ENCODE data around the gene CCDC69.
A peak's percentile ranks its signal among the peaks of the same experiment; 100 is the strongest.

The CCDC69 gene

DNA sequence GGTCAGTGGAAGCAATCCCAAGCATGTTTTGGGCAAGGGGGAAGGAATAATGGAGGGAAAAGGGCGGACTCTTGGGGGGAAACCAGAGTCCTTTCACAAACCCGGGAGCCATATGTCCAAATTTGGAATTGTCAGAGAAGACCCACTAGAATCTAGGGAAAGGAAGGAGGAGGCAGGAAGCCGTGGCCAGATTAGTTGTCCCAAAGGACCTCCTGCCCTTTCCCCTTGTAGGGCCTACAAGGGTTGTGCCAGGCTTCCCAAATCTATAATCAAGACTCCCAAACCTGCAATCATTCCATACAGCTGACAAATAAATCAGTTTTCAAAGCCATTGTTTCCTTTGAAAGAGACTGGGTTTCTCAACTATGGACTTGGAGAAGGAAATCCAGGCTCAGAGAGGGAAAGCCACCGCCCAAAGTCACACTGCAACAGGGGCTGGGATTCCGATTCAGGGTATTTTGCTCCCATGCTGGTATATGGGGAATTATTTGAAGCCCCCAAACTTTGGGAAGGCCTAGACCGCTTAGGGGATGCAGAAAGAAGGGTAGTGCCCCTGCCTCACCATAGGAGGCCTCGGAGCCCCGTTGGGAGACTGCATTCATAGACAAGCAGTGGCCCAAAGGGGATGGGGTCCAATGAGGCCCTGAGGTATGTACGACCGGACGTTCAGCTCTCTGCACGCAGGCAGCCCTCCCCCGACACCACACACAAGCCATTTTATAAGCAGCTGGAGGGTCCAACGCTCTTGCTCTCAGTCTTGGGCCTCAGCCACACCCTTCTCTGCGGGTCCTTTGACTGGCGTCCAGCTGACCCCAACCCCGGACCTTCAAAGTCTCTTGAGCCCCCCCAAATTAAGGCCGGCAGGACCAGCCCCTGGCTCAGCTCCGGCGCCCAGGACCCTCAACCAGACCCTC lies 67.1 kb downstream of the CCDC69 start:
- Histone ChIP-seq H3K36me3 (ENCODE audit: control insufficient read depth in 2 of 2, insufficient read depth in 2 of 2, low read length in 2 of 2) (no peaks in the 10 kb centered on the region), H3K4me1 (ENCODE audit: control insufficient read depth in 2 of 2, insufficient read depth in 2 of 2, low read length in 2 of 2) (peaks cover 13 to 24% of the 10 kb centered on the region in 2 donors), H3K9me3 (ENCODE audit: control insufficient read depth in 2 of 2, low read length in 2 of 2) (no peaks in the 10 kb centered on the region), H3K9ac (ENCODE audit: low read depth in 1 of 2, low read length in 2 of 2) (peak overlapping the region; percentile 56 to 78), H3K4me3 (ENCODE audit: low read length in 2 of 2) (peak overlapping the region; percentile 66 to 83), H3K27ac (ENCODE audit: low read depth in 2 of 2, low read length in 2 of 2) (peak overlapping the region; percentile 63 to 90), H3K27me3 (ENCODE audit: control insufficient read depth in 2 of 2, insufficient read depth in 2 of 2, low read length in 2 of 2) (no peaks in the 10 kb centered on the region)

DNA sequence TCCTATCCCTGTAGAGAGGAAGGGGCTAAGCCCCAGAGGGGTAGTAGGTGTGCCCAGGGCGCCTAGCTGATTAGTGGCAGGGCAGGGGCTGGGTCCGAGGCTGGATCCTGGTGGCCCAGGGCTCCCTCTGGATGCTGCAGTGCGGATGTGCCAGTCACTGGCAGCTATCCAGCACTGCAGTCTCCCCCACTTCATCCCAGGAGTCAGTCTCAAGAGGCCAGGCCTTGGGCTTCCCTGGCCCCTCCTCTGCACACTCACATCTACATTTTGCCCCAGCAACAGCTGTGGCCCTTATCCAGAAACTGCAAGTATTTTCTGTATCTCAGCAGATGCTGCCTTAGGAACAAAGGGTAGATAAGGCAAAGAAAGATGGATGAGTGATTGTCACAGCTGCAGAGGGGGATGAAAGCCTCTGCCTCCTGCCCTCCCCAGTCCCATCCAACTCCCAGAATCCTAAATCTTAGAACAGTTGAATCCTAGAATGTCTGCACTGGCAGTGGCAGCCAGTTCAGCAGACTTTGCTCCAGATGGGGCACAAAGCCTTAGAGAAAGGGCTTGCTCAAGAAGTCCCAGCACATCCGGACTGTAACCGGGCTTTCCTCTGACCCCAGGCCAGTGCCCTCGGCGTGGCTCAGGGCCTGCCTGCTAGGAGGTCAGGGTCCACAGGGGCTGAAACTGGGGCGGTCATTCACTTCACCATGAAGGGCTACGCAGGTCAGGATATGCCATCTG lies 68.0 kb downstream of the CCDC69 start:
- Histone ChIP-seq H3K9me3 (ENCODE audit: control insufficient read depth in 2 of 2, low read length in 2 of 2) (no peaks in the 10 kb centered on the region), H3K36me3 (ENCODE audit: control insufficient read depth in 2 of 2, insufficient read depth in 2 of 2, low read length in 2 of 2) (no peaks in the 10 kb centered on the region), H3K4me1 (ENCODE audit: control insufficient read depth in 2 of 2, insufficient read depth in 2 of 2, low read length in 2 of 2) (peaks cover 22 to 32% of the 10 kb centered on the region in 2 donors), H3K9ac (ENCODE audit: low read depth in 1 of 2, low read length in 2 of 2) (peak overlapping the region; percentile 56 to 78), H3K27ac (ENCODE audit: low read depth in 2 of 2, low read length in 2 of 2) (peak overlapping the region; percentile 63 to 90), H3K4me3 (ENCODE audit: low read length in 2 of 2) (peak overlapping the region; percentile 66 to 83), H3K27me3 (ENCODE audit: control insufficient read depth in 2 of 2, insufficient read depth in 2 of 2, low read length in 2 of 2) (no peaks in the 10 kb centered on the region)

DNA sequence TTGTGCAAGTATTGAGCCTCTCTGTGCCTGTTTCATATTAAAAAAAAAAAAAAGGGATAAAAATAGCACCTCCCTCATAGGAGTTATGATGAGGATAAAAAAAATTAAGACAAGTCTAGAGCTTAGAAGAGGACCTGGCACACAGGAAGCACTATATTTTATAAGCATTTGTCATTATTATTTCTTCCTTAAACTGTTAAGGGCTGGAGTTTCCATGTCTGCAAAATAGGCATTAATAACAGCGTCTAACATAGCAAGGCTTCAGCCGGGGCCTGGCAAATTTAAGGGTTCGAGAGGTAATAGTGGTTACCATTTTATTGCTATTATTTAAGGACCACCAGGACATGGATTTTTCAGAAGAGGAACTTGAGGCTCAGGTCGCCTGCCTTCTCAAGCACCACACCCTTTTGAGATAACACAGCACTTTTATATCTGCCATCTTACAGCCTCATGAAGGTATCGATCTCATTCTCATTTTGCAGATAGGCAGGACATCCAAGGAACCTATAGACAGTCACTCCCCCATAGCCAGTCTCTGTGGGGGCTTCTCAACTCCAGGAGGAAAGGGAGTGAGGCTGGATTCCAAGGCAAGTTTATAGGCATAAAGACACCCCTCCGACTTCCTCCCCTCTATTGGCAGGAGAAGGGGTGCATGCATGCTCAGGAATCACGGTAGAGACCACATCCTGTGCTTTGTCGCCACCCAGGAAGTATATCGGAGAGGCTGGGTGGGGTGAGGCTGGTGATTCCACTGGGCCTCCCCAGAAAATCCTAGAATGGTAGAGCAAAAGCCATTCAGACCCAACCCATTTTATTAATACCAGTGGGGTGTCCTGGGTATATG lies 68.7 kb downstream of the CCDC69 start:
- Histone ChIP-seq H3K27ac (ENCODE audit: low read depth in 2 of 2, low read length in 2 of 2) (peak overlapping the region; percentile 63 to 90), H3K4me1 (ENCODE audit: control insufficient read depth in 2 of 2, insufficient read depth in 2 of 2, low read length in 2 of 2) (peaks cover 29 to 39% of the 10 kb centered on the region in 2 donors), H3K27me3 (ENCODE audit: control insufficient read depth in 2 of 2, insufficient read depth in 2 of 2, low read length in 2 of 2) (no peaks in the 10 kb centered on the region), H3K9me3 (ENCODE audit: control insufficient read depth in 2 of 2, low read length in 2 of 2) (no peaks in the 10 kb centered on the region), H3K36me3 (ENCODE audit: control insufficient read depth in 2 of 2, insufficient read depth in 2 of 2, low read length in 2 of 2) (no peaks in the 10 kb centered on the region), H3K4me3 (ENCODE audit: low read length in 2 of 2) (peak overlapping the region; percentile 20 to 83), H3K9ac (ENCODE audit: low read depth in 1 of 2, low read length in 2 of 2) (peak overlapping the region; percentile 36 to 49)

DNA sequence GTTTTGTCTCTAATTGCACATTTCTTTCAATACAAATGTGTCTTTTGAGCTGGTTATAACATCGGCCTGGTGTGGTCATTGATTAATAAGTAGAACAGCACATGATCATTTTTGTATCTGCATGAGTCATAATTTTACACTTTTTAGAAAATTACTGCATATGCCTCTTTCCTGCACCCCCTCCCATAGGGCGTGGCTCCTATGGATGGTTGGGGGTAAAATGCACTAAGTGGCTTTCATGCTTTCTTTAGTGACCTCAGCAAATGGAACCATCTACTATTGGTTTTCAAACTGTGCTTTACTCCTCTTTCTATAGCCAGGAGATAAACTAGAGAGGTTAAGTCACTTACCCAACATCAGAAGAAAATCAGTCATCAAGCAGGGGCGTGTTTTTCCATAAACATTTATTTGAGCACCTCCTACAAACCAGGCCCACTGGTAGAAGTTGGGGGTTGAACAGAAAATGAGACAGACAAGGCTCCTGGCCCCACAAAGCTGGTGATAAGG lies 70.1 kb downstream of the CCDC69 start:
- no peak overlapping the region for H3K27ac ChIP-seq (ENCODE audit: low read depth in 2 of 2, low read length in 2 of 2)
- H3K4me1 ChIP-seq (ENCODE audit: control insufficient read depth in 2 of 2, insufficient read depth in 2 of 2, low read length in 2 of 2) = peaks cover 31 to 42% of the 10 kb centered on the region in 2 donors
- no peaks in the 10 kb centered on the region for H3K36me3 ChIP-seq (ENCODE audit: control insufficient read depth in 2 of 2, insufficient read depth in 2 of 2, low read length in 2 of 2)
- H3K9me3 ChIP-seq (ENCODE audit: control insufficient read depth in 2 of 2, low read length in 2 of 2) = no peaks in the 10 kb centered on the region
- H3K27me3 ChIP-seq (ENCODE audit: control insufficient read depth in 2 of 2, insufficient read depth in 2 of 2, low read length in 2 of 2) = no peaks in the 10 kb centered on the region
- H3K4me3 ChIP-seq (ENCODE audit: low read length in 2 of 2) = no peak overlapping the region
- no peak overlapping the region for H3K9ac ChIP-seq (ENCODE audit: low read depth in 1 of 2, low read length in 2 of 2)

DNA sequence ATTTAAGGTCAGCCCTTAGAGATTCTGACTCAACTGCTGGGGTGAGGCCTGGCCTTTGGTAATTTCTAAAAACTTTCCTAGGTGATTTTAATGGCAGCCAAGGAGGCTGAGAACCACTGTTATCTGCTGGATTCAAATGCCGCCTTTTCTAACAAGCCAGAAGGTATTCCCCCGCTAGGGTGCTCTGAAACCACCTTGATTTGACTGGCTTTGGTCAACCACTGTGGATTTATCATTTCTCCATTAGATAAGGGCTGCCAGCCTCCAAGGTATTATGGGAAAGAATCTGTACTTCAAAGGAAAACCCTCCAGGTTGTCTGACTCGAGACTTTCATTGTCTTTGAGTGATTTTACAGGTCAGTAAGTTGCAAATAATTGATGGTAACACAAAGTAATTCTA lies 70.6 kb downstream of the CCDC69 start:
- no peaks in the 10 kb centered on the region for H3K9me3 ChIP-seq (ENCODE audit: control insufficient read depth in 2 of 2, low read length in 2 of 2)
- no peaks in the 10 kb centered on the region for H3K36me3 ChIP-seq (ENCODE audit: control insufficient read depth in 2 of 2, insufficient read depth in 2 of 2, low read length in 2 of 2)
- no peak overlapping the region for H3K4me3 ChIP-seq (ENCODE audit: low read length in 2 of 2)
- no peak overlapping the region for H3K27ac ChIP-seq (ENCODE audit: low read depth in 2 of 2, low read length in 2 of 2)
- no peaks in the 10 kb centered on the region for H3K27me3 ChIP-seq (ENCODE audit: control insufficient read depth in 2 of 2, insufficient read depth in 2 of 2, low read length in 2 of 2)
- H3K4me1 ChIP-seq (ENCODE audit: control insufficient read depth in 2 of 2, insufficient read depth in 2 of 2, low read length in 2 of 2) = peaks cover 31 to 40% of the 10 kb centered on the region in 2 donors
- H3K9ac ChIP-seq (ENCODE audit: low read depth in 1 of 2, low read length in 2 of 2) = no peak overlapping the region

DNA sequence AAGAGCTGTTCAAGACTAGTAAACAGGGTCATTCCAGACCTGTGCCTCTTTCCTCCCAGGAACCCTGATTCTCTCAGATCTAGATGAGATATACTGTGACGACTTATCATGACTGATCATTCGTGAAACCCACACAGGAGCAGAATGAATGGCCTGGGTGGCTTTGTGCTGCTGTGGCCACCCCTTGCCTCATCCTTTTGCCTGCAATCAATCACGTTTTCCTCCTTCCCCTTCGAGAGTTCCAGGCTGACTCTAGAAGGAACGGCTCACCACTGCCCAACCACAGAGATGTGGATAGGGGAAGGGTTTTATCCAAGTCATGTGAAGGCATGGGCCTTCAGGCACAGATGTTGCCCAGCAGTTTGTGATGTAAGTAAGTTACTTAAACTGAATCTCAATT lies 72.1 kb downstream of the CCDC69 start:
- Histone ChIP-seq H3K9ac (ENCODE audit: low read depth in 1 of 2, low read length in 2 of 2) (no peak overlapping the region), H3K4me1 (ENCODE audit: control insufficient read depth in 2 of 2, insufficient read depth in 2 of 2, low read length in 2 of 2) (peaks cover 31 to 40% of the 10 kb centered on the region in 2 donors), H3K36me3 (ENCODE audit: control insufficient read depth in 2 of 2, insufficient read depth in 2 of 2, low read length in 2 of 2) (peaks cover 3 to 5% of the 10 kb centered on the region in 2 donors), H3K27ac (ENCODE audit: low read depth in 2 of 2, low read length in 2 of 2) (peak overlapping the region; percentile 56 to 73), H3K9me3 (ENCODE audit: control insufficient read depth in 2 of 2, low read length in 2 of 2) (no peaks in the 10 kb centered on the region), H3K27me3 (ENCODE audit: control insufficient read depth in 2 of 2, insufficient read depth in 2 of 2, low read length in 2 of 2) (no peaks in the 10 kb centered on the region), H3K4me3 (ENCODE audit: low read length in 2 of 2) (no peak overlapping the region)

DNA sequence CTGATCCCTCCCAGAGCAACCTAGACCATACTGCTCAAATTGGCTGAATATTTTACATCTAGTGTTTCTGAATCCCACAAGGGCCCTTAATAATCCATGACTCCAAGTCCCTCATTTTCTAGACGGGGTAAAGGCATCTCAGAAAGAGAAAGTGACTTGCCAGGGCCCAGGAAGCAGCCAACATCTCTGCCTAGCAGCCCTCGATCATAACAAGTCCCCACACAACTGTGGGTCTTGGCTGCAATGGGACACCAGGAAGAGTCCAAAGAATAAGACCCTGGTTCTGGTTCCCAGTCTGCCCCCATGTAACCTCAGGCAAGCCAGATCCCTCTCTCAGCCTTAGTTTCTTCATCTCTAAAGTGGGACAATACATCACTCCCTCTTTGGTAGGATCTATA lies 72.6 kb downstream of the CCDC69 start:
- H3K4me3 ChIP-seq (ENCODE audit: low read length in 2 of 2) = no peak overlapping the region
- peaks cover 3 to 5% of the 10 kb centered on the region in 2 donors for H3K36me3 ChIP-seq (ENCODE audit: control insufficient read depth in 2 of 2, insufficient read depth in 2 of 2, low read length in 2 of 2)
- H3K27ac ChIP-seq (ENCODE audit: low read depth in 2 of 2, low read length in 2 of 2) = peak overlapping the region; percentile 56 to 73
- peaks cover 29 to 39% of the 10 kb centered on the region in 2 donors for H3K4me1 ChIP-seq (ENCODE audit: control insufficient read depth in 2 of 2, insufficient read depth in 2 of 2, low read length in 2 of 2)
- no peaks in the 10 kb centered on the region for H3K27me3 ChIP-seq (ENCODE audit: control insufficient read depth in 2 of 2, insufficient read depth in 2 of 2, low read length in 2 of 2)
- no peak overlapping the region for H3K9ac ChIP-seq (ENCODE audit: low read depth in 1 of 2, low read length in 2 of 2)
- H3K9me3 ChIP-seq (ENCODE audit: control insufficient read depth in 2 of 2, low read length in 2 of 2) = no peaks in the 10 kb centered on the region

DNA sequence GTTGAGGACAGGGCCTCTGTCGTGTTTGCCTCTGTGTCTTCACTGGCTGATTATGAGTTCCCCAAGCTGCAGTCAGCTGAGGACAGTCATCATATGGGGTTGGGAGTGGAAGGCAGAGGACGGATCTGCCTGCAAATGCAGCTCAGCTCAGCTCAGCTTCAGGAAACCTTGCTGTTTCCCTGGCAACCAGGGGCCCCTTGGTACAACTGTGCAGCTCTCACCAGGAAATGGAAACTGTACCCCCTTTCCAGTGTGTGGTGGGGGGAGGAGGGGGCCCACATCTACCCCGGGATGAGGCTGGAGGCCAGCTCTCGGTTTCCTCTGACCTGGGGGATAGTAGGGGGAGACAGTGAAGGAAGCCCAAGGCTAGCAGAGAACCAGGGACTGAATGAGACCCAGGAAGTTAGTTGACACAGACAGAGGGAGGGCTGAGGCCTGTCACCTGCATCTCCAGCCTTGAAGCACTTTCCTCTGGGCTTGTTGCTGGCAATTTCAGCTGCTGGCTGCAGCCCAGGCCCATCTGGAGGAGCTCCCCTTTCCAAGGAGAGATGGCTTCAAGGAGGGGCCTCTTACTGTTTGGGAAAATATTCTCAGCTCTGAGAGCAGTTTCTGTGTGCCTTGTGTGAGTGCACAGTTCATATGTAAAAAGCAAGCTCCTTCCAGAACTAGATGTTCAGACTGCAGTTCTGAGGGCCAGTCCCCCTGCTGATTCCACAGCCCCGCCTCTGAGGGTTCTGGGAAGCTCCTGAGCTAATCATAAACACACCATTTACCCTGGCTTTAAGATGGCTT lies 73.2 kb downstream of the CCDC69 start:
- peaks cover 28 to 37% of the 10 kb centered on the region in 2 donors for H3K4me1 ChIP-seq (ENCODE audit: control insufficient read depth in 2 of 2, insufficient read depth in 2 of 2, low read length in 2 of 2)
- no peaks in the 10 kb centered on the region for H3K27me3 ChIP-seq (ENCODE audit: control insufficient read depth in 2 of 2, insufficient read depth in 2 of 2, low read length in 2 of 2)
- H3K9me3 ChIP-seq (ENCODE audit: control insufficient read depth in 2 of 2, low read length in 2 of 2) = no peaks in the 10 kb centered on the region
- no peak overlapping the region for H3K9ac ChIP-seq (ENCODE audit: low read depth in 1 of 2, low read length in 2 of 2)
- peak overlapping the region; percentile 56 to 73 for H3K27ac ChIP-seq (ENCODE audit: low read depth in 2 of 2, low read length in 2 of 2)
- no peak overlapping the region for H3K4me3 ChIP-seq (ENCODE audit: low read length in 2 of 2)
- H3K36me3 ChIP-seq (ENCODE audit: control insufficient read depth in 2 of 2, insufficient read depth in 2 of 2, low read length in 2 of 2) = peaks cover 3 to 5% of the 10 kb centered on the region in 2 donors

DNA sequence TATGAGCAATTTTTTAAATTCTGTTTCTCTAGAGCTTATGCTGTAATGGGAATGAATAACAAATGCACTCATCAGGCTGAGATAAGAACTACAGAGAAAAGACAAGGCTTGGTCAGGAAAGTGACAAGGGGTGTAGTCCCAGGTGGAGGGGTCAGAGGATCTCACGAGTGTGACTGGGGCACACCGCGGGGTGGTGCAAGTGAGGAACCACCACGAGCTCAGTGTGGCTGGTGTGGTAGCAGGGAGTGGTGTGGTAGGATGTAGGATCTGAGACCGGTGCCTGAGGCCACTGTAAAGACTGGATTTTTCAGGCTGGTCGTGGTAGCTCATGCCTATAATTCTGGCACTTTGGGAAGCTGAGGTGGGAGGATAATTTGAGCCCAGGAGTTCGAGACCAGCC lies 75.3 kb downstream of the CCDC69 start:
- Histone ChIP-seq H3K4me3 (ENCODE audit: low read length in 2 of 2) (no peak overlapping the region), H3K27ac (ENCODE audit: low read depth in 2 of 2, low read length in 2 of 2) (no peak overlapping the region), H3K4me1 (ENCODE audit: control insufficient read depth in 2 of 2, insufficient read depth in 2 of 2, low read length in 2 of 2) (peaks cover 26 to 38% of the 10 kb centered on the region in 2 donors), H3K36me3 (ENCODE audit: control insufficient read depth in 2 of 2, insufficient read depth in 2 of 2, low read length in 2 of 2) (peaks cover 6 to 10% of the 10 kb centered on the region in 2 donors), H3K27me3 (ENCODE audit: control insufficient read depth in 2 of 2, insufficient read depth in 2 of 2, low read length in 2 of 2) (no peaks in the 10 kb centered on the region), H3K9me3 (ENCODE audit: control insufficient read depth in 2 of 2, low read length in 2 of 2) (no peaks in the 10 kb centered on the region), H3K9ac (ENCODE audit: low read depth in 1 of 2, low read length in 2 of 2) (no peak overlapping the region)

All from mucosa of rectum (tissue), 2 donors.